Ishikawa (cell line): Measurements from ENCODE around the gene HDAC9.

Experiments used
- CEBPB ChIP-seq: IDR thresholded peaks from 2 replicates; pipeline ENCODE4 v1.6.1; 2012
- CREB1 ChIP-seq: IDR thresholded peaks from 2 replicates; pipeline ENCODE4 v1.6.1; 2012; ENCODE audit warnings: low read depth
- EGR1 ChIP-seq: IDR thresholded peaks from 2 replicates; pipeline ENCODE4 v1.6.1; 2012
- EP300 ChIP-seq: IDR thresholded peaks from 2 replicates; pipeline ENCODE4 v1.6.1; 2012; ENCODE audit warnings: borderline replicate concordance
- FOXM1 ChIP-seq: IDR thresholded peaks from 2 replicates; pipeline ENCODE4 v1.6.1; 2012; ENCODE audit warnings: low read depth, borderline replicate concordance
- MAX ChIP-seq: IDR thresholded peaks from 2 replicates; pipeline ENCODE4 v1.6.1; 2012
- NFIC ChIP-seq: IDR thresholded peaks from 2 replicates; pipeline ENCODE4 v1.6.1; 2012
- RAD21 ChIP-seq: IDR thresholded peaks from 2 replicates; pipeline ENCODE4 v1.6.1; 2012; ENCODE audit warnings: low read depth
- REST ChIP-seq: IDR thresholded peaks from 2 replicates; pipeline ENCODE4 v1.6.1; 2012; ENCODE audit warnings: low read depth, mild to moderate bottlenecking
- TAF1 ChIP-seq: IDR thresholded peaks from 2 replicates; pipeline ENCODE4 v1.6.1; 2012; ENCODE audit warnings: low read depth, mild to moderate bottlenecking
- TCF12 ChIP-seq: IDR thresholded peaks from 2 replicates; pipeline ENCODE4 v1.6.1; 2012; ENCODE audit warnings: low read depth
- TEAD4 ChIP-seq: IDR thresholded peaks from 2 replicates; pipeline ENCODE4 v1.6.1; 2012
- USF1 ChIP-seq: IDR thresholded peaks from 2 replicates; pipeline ENCODE4 v1.6.1; 2012
- YY1 ChIP-seq: IDR thresholded peaks from 2 replicates; pipeline ENCODE4 v1.6.1; 2012; ENCODE audit warnings: low read depth
- ZBTB7A ChIP-seq: IDR thresholded peaks from 2 replicates; pipeline ENCODE4 v1.6.1; 2012; ENCODE audit warnings: low read depth

The HDAC9 gene

GRCh38 chr7:18573410-18574234, 78.1 kb downstream of the HDAC9 start:
- TF ChIP-seq USF1 (no peak), FOXM1 (no peak), REST (no peak), TCF12 (no peak), TEAD4 (no peak), MAX (no peak), NFIC (no peak), ZBTB7A (no peak), EP300 (no peak), YY1 (no peak), CEBPB (no peak), EGR1 (no peak), TAF1 (no peak), RAD21 (no peak)

GRCh38 chr7:18574235-18574540, 78.6 kb downstream of the HDAC9 start:
- TF ChIP-seq RAD21 (no peak), TEAD4 (no peak), CREB1 (no peak), NFIC (no peak), MAX (no peak), EP300 (no peak), USF1 (no peak), YY1 (no peak), TAF1 (no peak), ZBTB7A (no peak), REST (no peak), EGR1 (no peak), CEBPB (no peak), FOXM1 (no peak)

- TF ChIP-seq NFIC = no peak
- TF ChIP-seq TEAD4 = no peak
- no peak for TF ChIP-seq USF1
- no peak for TF ChIP-seq REST
- TF ChIP-seq CEBPB = no peak
- no peak for TF ChIP-seq TCF12
- no peak for TF ChIP-seq CREB1
- no peak for TF ChIP-seq EGR1
- no peak for TF ChIP-seq RAD21
- TF ChIP-seq FOXM1 = no peak
- no peak for TF ChIP-seq ZBTB7A
- no peak for TF ChIP-seq MAX
- no peak for TF ChIP-seq EP300
- no peak for TF ChIP-seq YY1
Measured at GRCh38 chr7:18574676-18575075, 79.1 kb downstream of the HDAC9 start.
